DOHH2 (cell line): ENCODE data around the gene RING1.

ENCODE experiments used
- H3F3A ChIP-seq: fragments of 200-600 bp; sonication (generic), shearing (Covaris generic); 2 replicates; pipeline ENCODE4 v1.6.0; 2016; ENCODE audit warnings: antibody characterized with exemption, mild to moderate bottlenecking; ENCODE audit not compliant: control insufficient read depth, insufficient read depth
- H3K27ac ChIP-seq: fragments of 200-600 bp; sonication (generic); 2 replicates; pipeline ENCODE4 v1.5.1; 2014; ENCODE audit warnings: low read depth, mild to moderate bottlenecking, low read length, moderate library complexity
- H3K27me3 ChIP-seq: fragments of 200-600 bp; sonication (generic); 2 replicates; pipeline ENCODE4 v1.6.1; 2014; ENCODE audit warnings: mild to moderate bottlenecking, low read length, mixed read lengths; ENCODE audit not compliant: control insufficient read depth
- H3K36me3 ChIP-seq: fragments of 200-600 bp; sonication (generic); 2 replicates; pipeline ENCODE4 v1.6.1; 2014; ENCODE audit warnings: mild to moderate bottlenecking, low read length, moderate library complexity, mixed read lengths; ENCODE audit not compliant: control insufficient read depth
- H3K4me1 ChIP-seq: fragments of 200-600 bp; sonication (generic); 2 replicates; pipeline ENCODE4 v1.6.1; 2014; ENCODE audit warnings: mild to moderate bottlenecking, low read length, mixed read lengths; ENCODE audit not compliant: control insufficient read depth
- H3K4me2 ChIP-seq: fragments of 200-600 bp; sonication (generic); 2 replicates; pipeline ENCODE4 v1.6.0; 2014; ENCODE audit warnings: mild to moderate bottlenecking, low read length, moderate library complexity
- H3K4me3 ChIP-seq: fragments of 200-600 bp; sonication (generic); 2 replicates; pipeline ENCODE4 v1.5.1; 2014; ENCODE audit warnings: mild to moderate bottlenecking, low read length, mixed read lengths
- H3K79me2 ChIP-seq: fragments of 200-600 bp; sonication (generic); 2 replicates; pipeline ENCODE4 v1.6.1; 2014; ENCODE audit warnings: mild to moderate bottlenecking, low read length, mixed read lengths; ENCODE audit not compliant: control insufficient read depth
- H3K9me2 ChIP-seq: fragments of 200-600 bp; sonication (generic); replicated peaks from 2 replicates; pipeline ENCODE4 v1.6.1; 2014; ENCODE audit warnings: mild to moderate bottlenecking, low read length, mixed read lengths; ENCODE audit not compliant: control insufficient read depth
- H3K9me3 ChIP-seq: fragments of 200-600 bp; sonication (generic); 2 replicates; pipeline ENCODE4 v1.6.1; 2014; ENCODE audit warnings: antibody characterized with exemption, low read length, mixed read lengths; ENCODE audit not compliant: control insufficient read depth, insufficient read depth
- H4K20me1 ChIP-seq: fragments of 200-600 bp; sonication (generic); 2 replicates; pipeline ENCODE4 v1.6.0; 2014; ENCODE audit warnings: low read depth, mild to moderate bottlenecking, antibody characterized with exemption, low read length, moderate library complexity; ENCODE audit not compliant: control insufficient read depth, insufficient read depth
- CTCF ChIP-seq: fragments of 200-600 bp; sonication (generic); IDR thresholded peaks from one replicate; pipeline ENCODE4 v1.5.1; 2014; ENCODE audit warnings: antibody characterized with exemption, mild to moderate bottlenecking, low read depth, low read length; ENCODE audit not compliant: poor library complexity, severe bottlenecking
- EZH2phosphoT487 ChIP-seq: fragments of 200-600 bp; sonication (generic); IDR thresholded peaks from 2 replicates; pipeline ENCODE4 v1.6.1; 2017; ENCODE audit warnings: borderline replicate concordance, mild to moderate bottlenecking, antibody characterized with exemption, low read length, moderate library complexity, mixed read lengths

The RING1 gene

GRCh38 chr6:33250731-33251130 lies 42.4 kb downstream of the RING1 start:
- Histone ChIP-seq H3K9me2 (no peaks in the 10 kb centered on the region), H3K4me3 (peak overlapping the region; percentile 73; the same call in 1 of the 2 replicates), H4K20me1 (no peaks in the 10 kb centered on the region), H3K36me3 (peaks cover 14% of the 10 kb centered on the region), H3K79me2 (peaks cover 8% of the 10 kb centered on the region), H3K27ac (no peak overlapping the region), H3F3A (peaks cover 8% of the 10 kb centered on the region), H3K9me3 (no peaks in the 10 kb centered on the region), H3K4me1 (peaks cover 23% of the 10 kb centered on the region), H3K4me2 (peak overlapping the region; percentile 92; the same call in 1 of the 2 replicates), H3K27me3 (no peaks in the 10 kb centered on the region)
- TF ChIP-seq CTCF, result no peak
- TF ChIP-seq EZH2phosphoT487, result no peak

- peaks cover 14% of the 10 kb centered on the region for H3K36me3 ChIP-seq
- H3F3A ChIP-seq, result peaks cover 8% of the 10 kb centered on the region
- H3K27me3 ChIP-seq, result no peaks in the 10 kb centered on the region
- H4K20me1 ChIP-seq, result no peaks in the 10 kb centered on the region
- no peak overlapping the region for H3K27ac ChIP-seq
- no peak for TF ChIP-seq CTCF
- no peak for TF ChIP-seq EZH2phosphoT487
- H3K4me2 ChIP-seq, result no peak overlapping the region
- H3K4me1 ChIP-seq, result peaks cover 23% of the 10 kb centered on the region
- no peaks in the 10 kb centered on the region for H3K9me2 ChIP-seq
- peaks cover 8% of the 10 kb centered on the region for H3K79me2 ChIP-seq
- no peak overlapping the region for H3K4me3 ChIP-seq
- no peaks in the 10 kb centered on the region for H3K9me3 ChIP-seq
These were observed 43.2 kb downstream of the RING1 start for GRCh38 chr6:33251395-33252012.

GRCh38 chr6:33252759-33253158 lies 44.5 kb downstream of the RING1 start:
- H3K79me2 ChIP-seq, result peaks cover 8% of the 10 kb centered on the region
- H3K27ac ChIP-seq, result no peak overlapping the region
- no peaks in the 10 kb centered on the region for H3K9me3 ChIP-seq
- no peaks in the 10 kb centered on the region for H4K20me1 ChIP-seq
- H3K4me3 ChIP-seq, result no peak overlapping the region
- H3K4me2 ChIP-seq, result no peak overlapping the region
- peaks cover 23% of the 10 kb centered on the region for H3K4me1 ChIP-seq
- H3F3A ChIP-seq, result peaks cover 8% of the 10 kb centered on the region
- peaks cover 14% of the 10 kb centered on the region for H3K36me3 ChIP-seq
- H3K27me3 ChIP-seq, result no peaks in the 10 kb centered on the region
- no peaks in the 10 kb centered on the region for H3K9me2 ChIP-seq
- no peak for TF ChIP-seq EZH2phosphoT487
- TF ChIP-seq CTCF, result no peak
